Natural killer cell (primary cell): Measurements from ENCODE around the gene METTL8. TPM values are rescaled to one million over a fixed set of nuclear protein-coding genes. Genes with fewer than 3 reads are reported as not detected.

Experiments used
- ATAC-seq, 3 donors: fragments of 150-1000 bp in 2 of 3; fragments of 200-7000 bp in 1 of 3; cut with Tn5 transposase; 1 replicate in 1 of 3; 2 replicates in 2 of 3; pipeline ENCODE4 v1.10.0; 2021; ENCODE audit warnings: mild to moderate bottlenecking in 2 of 3, moderate library complexity in 2 of 3
- DNase-seq, 2 donors: peaks; one replicate each; pipeline versions ENCODE4 v3.0.0 to v3.0.0-alpha.2; 2013 to 2021; ENCODE audit warnings: mixed read lengths in 1 of 2
- H3K27ac ChIP-seq: one replicate; pipeline ENCODE4 v1.5.1; 2013; ENCODE audit warnings: mild to moderate bottlenecking, low read length
- H3K27me3 ChIP-seq: one replicate; pipeline ENCODE4 v1.6.1; 2013; ENCODE audit warnings: low read length; ENCODE audit not compliant: control insufficient read depth, insufficient read depth
- H3K36me3 ChIP-seq: one replicate; pipeline ENCODE4 v1.6.1; 2013; ENCODE audit warnings: low read length; ENCODE audit not compliant: control insufficient read depth, insufficient read depth
- H3K4me1 ChIP-seq: one replicate; pipeline ENCODE4 v1.6.1; 2013; ENCODE audit warnings: low read length; ENCODE audit not compliant: control insufficient read depth, insufficient read depth
- H3K4me3 ChIP-seq: one replicate; pipeline ENCODE4 v1.5.1; 2013; ENCODE audit warnings: low read length
- H3K9me3 ChIP-seq: one replicate; pipeline ENCODE4 v1.6.1; 2013; ENCODE audit warnings: low read length; ENCODE audit not compliant: control insufficient read depth, insufficient read depth
- H3K27ac Mint-ChIP-seq, 2 donors: one replicate each; pipeline ENCODE4 v1.8.0; 2022; ENCODE audit warnings: mild to moderate bottlenecking in 2 of 2, mixed read lengths in 2 of 2, moderate library complexity in 1 of 2
- H3K27me3 Mint-ChIP-seq, 2 donors: one replicate each; pipeline ENCODE4 v1.8.0; 2022; ENCODE audit warnings: low read depth in 2 of 2, mixed read lengths in 2 of 2
- H3K36me3 Mint-ChIP-seq: one replicate; pipeline ENCODE4 v1.8.0; 2022; ENCODE audit warnings: mixed read lengths
- H3K4me1 Mint-ChIP-seq, 2 donors: one replicate each; pipeline ENCODE4 v1.8.0; 2022; ENCODE audit warnings: mixed read lengths in 2 of 2
- H3K4me3 Mint-ChIP-seq: one replicate; pipeline ENCODE4 v1.8.0; 2022; ENCODE audit warnings: mild to moderate bottlenecking, moderate library complexity, mixed read lengths
- H3K9me3 Mint-ChIP-seq, 2 donors: one replicate each; pipeline ENCODE4 v1.8.0; 2022; ENCODE audit warnings: mixed read lengths in 2 of 2
- CTCF ChIP-seq: fragments of 200-600 bp; IDR thresholded peaks from one replicate; pipeline ENCODE4 v1.8.0; 2022; ENCODE audit warnings: antibody characterized with exemption
- WGBS: methylation state at CpG from one replicate; pipeline ENCODE4 v1.1.7; 2013; ENCODE audit warnings: missing lambda C conversion rate; ENCODE audit not compliant: insufficient coverage; 5-methylcytosine and 5-hydroxymethylcytosine counted together
- intact Hi-C: fragments of 100-400 bp; cut with micrococcal nuclease; formaldehyde crosslinking; loops from one replicate; pipeline ENCODE4 v1.14.2; 2022
- total RNA-seq, 4 donors: library from RNA; stranded (reverse); fragments of 120-200 nt in 1 of 4; gene quantifications; one replicate each; pipeline versions ENCODE4 v1.2.3 to v1.2.4, GENCODE V29; 2013 to 2022

The METTL8 gene
- total RNA-seq, 3 donors from 2014 or later (not counting 1 experiment from before 2014, with no cell fraction given) = 14.3 to 16.7 (median 15.2) TPM

- WGBS = 60% methylated on average over 1 of the region's 1 CpG
- H3K4me1 ChIP-seq = no peaks in the 10 kb centered on the region
- no peaks in the 10 kb centered on the region for H3K27me3 Mint-ChIP-seq
Measured at GRCh38 chr2:171342067-171342413, 91.8 kb downstream of the METTL8 start.

GRCh38 chr2:171341394-171342066 is 92.3 kb downstream of the METTL8 start:
- DNase-seq = no peak
- Histone ChIP-seq H3K27ac (no peak overlapping the region), H3K4me1 (no peaks in the 10 kb centered on the region), H3K9me3 (no peaks in the 10 kb centered on the region), H3K4me3 (no peak overlapping the region), H3K27me3 (no peaks in the 10 kb centered on the region), H3K36me3 (no peaks in the 10 kb centered on the region)
- Mint-ChIP-seq H3K4me3 (no peak overlapping the region), H3K27me3 (no peaks in the 10 kb centered on the region), H3K36me3 (no peaks in the 10 kb centered on the region), H3K4me1 (peaks cover 3 to 9% of the 10 kb centered on the region in 2 donors), H3K9me3 (no peaks in the 10 kb centered on the region), H3K27ac (no peak overlapping the region)
- WGBS = 100% methylated on average over 4 of the region's 7 CpGs
- TF ChIP-seq CTCF = no peak
- no peak for ATAC-seq
- intact Hi-C loops = no loop called here

More at GRCh38 chr2:171342067-171342413, 91.8 kb downstream of the METTL8 start:
- Histone ChIP-seq H3K27me3 (no peaks in the 10 kb centered on the region), H3K4me3 (no peak overlapping the region), H3K27ac (no peak overlapping the region), H3K9me3 (no peaks in the 10 kb centered on the region), H3K36me3 (no peaks in the 10 kb centered on the region)
- DNase-seq (no peak), ATAC-seq (no peak)
- H3K27ac Mint-ChIP-seq = no peak overlapping the region
- no peak overlapping the region for H3K4me3 Mint-ChIP-seq
- intact Hi-C loops = no loop called here
- no peak for TF ChIP-seq CTCF
- H3K36me3 Mint-ChIP-seq = no peaks in the 10 kb centered on the region
- H3K9me3 Mint-ChIP-seq = no peaks in the 10 kb centered on the region
- peaks cover 8 to 14% of the 10 kb centered on the region in 2 donors for H3K4me1 Mint-ChIP-seq

GRCh38 chr2:171334946-171335345 is 98.8 kb downstream of the METTL8 start:
- Mint-ChIP-seq H3K4me3 (no peak overlapping the region), H3K36me3 (no peaks in the 10 kb centered on the region), H3K27me3 (no peaks in the 10 kb centered on the region), H3K4me1 (peaks cover 0 to 6% of the 10 kb centered on the region in 2 donors), H3K9me3 (no peaks in the 10 kb centered on the region), H3K27ac (no peak overlapping the region)
- no peaks in the 10 kb centered on the region for H3K27me3 ChIP-seq
- no peak for TF ChIP-seq CTCF
- intact Hi-C loops = no loop called here
- no peak overlapping the region for H3K27ac ChIP-seq
- WGBS = no CpG with 5 or more reads among the region's 1 CpG
- no peak for DNase-seq
- no peaks in the 10 kb centered on the region for H3K9me3 ChIP-seq
- H3K4me3 ChIP-seq = no peak overlapping the region
- ATAC-seq = no peak
- H3K4me1 ChIP-seq = no peaks in the 10 kb centered on the region
- H3K36me3 ChIP-seq = no peaks in the 10 kb centered on the region

- Histone ChIP-seq H3K4me1 (no peaks in the 10 kb centered on the region), H3K36me3 (no peaks in the 10 kb centered on the region), H3K9me3 (no peaks in the 10 kb centered on the region), H3K27ac (no peak overlapping the region), H3K4me3 (no peak overlapping the region), H3K27me3 (no peaks in the 10 kb centered on the region)
- H3K9me3 Mint-ChIP-seq = no peaks in the 10 kb centered on the region
- ATAC-seq (no peak), DNase-seq (no peak)
- no peak overlapping the region for H3K4me3 Mint-ChIP-seq
- no peaks in the 10 kb centered on the region for H3K36me3 Mint-ChIP-seq
- no peaks in the 10 kb centered on the region for H3K27me3 Mint-ChIP-seq
- peaks cover 0 to 6% of the 10 kb centered on the region in 2 donors for H3K4me1 Mint-ChIP-seq
- intact Hi-C loops = no loop called here
- TF ChIP-seq CTCF = no peak
- WGBS = 89% methylated on average over 2 of the region's 2 CpGs
- no peak overlapping the region for H3K27ac Mint-ChIP-seq
Measured at GRCh38 chr2:171334171-171334570, 99.6 kb downstream of the METTL8 start.
